GM23248 (cell line): ENCODE measurements around the gene TMEM117. TPM values are rescaled to one million over a fixed set of nuclear protein-coding genes. Genes with fewer than 3 reads are reported as not detected.

Experiments used
- DNase-seq: peaks from one replicate; pipeline ENCODE4 v3.0.0-alpha.2; 2015
- H2AFZ ChIP-seq: fragments of 200-600 bp; sonication (generic); 2 replicates; pipeline ENCODE4 v1.6.1; 2016; ENCODE audit warnings: antibody characterized with exemption
- H3F3A ChIP-seq: fragments of 200-600 bp; sonication (generic); 2 replicates; pipeline ENCODE4 v1.6.1; 2016; ENCODE audit warnings: mild to moderate bottlenecking, antibody characterized with exemption, mixed run types; ENCODE audit not compliant: insufficient read depth
- H3K27ac ChIP-seq: fragments of 200-600 bp; sonication (generic); 2 replicates; pipeline ENCODE4 v1.5.1; 2016; ENCODE audit warnings: mild to moderate bottlenecking
- H3K27me3 ChIP-seq: fragments of 200-600 bp; sonication (generic); replicated peaks from 2 replicates; pipeline ENCODE4 v1.6.1; 2016; ENCODE audit warnings: mild to moderate bottlenecking; ENCODE audit not compliant: insufficient read depth
- H3K36me3 ChIP-seq: fragments of 200-600 bp; sonication (generic); 2 replicates; pipeline ENCODE4 v1.6.1; 2016; ENCODE audit warnings: low read depth, mild to moderate bottlenecking
- H3K4me1 ChIP-seq: fragments of 200-600 bp; sonication (generic); 2 replicates; pipeline ENCODE4 v1.6.1; 2016; ENCODE audit warnings: mild to moderate bottlenecking; ENCODE audit not compliant: insufficient read depth
- H3K4me2 ChIP-seq: fragments of 200-600 bp; sonication (generic); one replicate; pipeline ENCODE4 v1.6.1; 2016; ENCODE audit warnings: mild to moderate bottlenecking; ENCODE audit not compliant: unreplicated experiment
- H3K4me3 ChIP-seq: fragments of 200-600 bp; sonication (generic); 2 replicates; pipeline ENCODE4 v1.5.1; 2016; ENCODE audit warnings: mild to moderate bottlenecking
- H3K79me2 ChIP-seq: fragments of 200-600 bp; sonication (generic); 2 replicates; pipeline ENCODE4 v1.6.1; 2016; ENCODE audit warnings: mild to moderate bottlenecking; ENCODE audit not compliant: insufficient read depth
- H3K9ac ChIP-seq: fragments of 200-600 bp; sonication (generic); 2 replicates; pipeline ENCODE4 v1.6.1; 2016; ENCODE audit warnings: mild to moderate bottlenecking
- H3K9me2 ChIP-seq: fragments of 200-600 bp; sonication (generic); 2 replicates; pipeline ENCODE4 v1.6.1; 2016; ENCODE audit warnings: mixed run types, mild to moderate bottlenecking, moderate library complexity; ENCODE audit not compliant: insufficient read depth
- H3K9me3 ChIP-seq: fragments of 200-600 bp; sonication (generic); one replicate; pipeline ENCODE4 v1.6.1; 2017; ENCODE audit warnings: low read depth
- H4K20me1 ChIP-seq: fragments of 200-600 bp; sonication (generic); 2 replicates; pipeline ENCODE4 v1.6.0; 2016; ENCODE audit not compliant: insufficient read depth
- EZH2 ChIP-seq: fragments of 200-600 bp; sonication (generic); IDR thresholded peaks from 2 replicates; pipeline ENCODE4 v1.6.1; 2018; ENCODE audit warnings: antibody characterized with exemption, mild to moderate bottlenecking; ENCODE audit not compliant: insufficient read depth, poor library complexity, severe bottlenecking
- EZH2phosphoT487 ChIP-seq: fragments of 200-600 bp; sonication (generic); IDR thresholded peaks from 2 replicates; pipeline ENCODE4 v1.6.1; 2018; ENCODE audit warnings: antibody characterized with exemption, moderate library complexity, mild to moderate bottlenecking, low read depth; ENCODE audit not compliant: insufficient read depth
- WGBS, 2 experiments: methylation state at CpG; one replicate each; pipeline ENCODE4 v1.1.6; 2015 to 2017; ENCODE audit warnings: low lambda C conversion rate in 2 of 2, low coverage in 1 of 2; ENCODE audit errors: missing lambda C conversion rate in 2 of 2; 5-methylcytosine and 5-hydroxymethylcytosine counted together
- in situ Hi-C: fragments of 300-500 bp; cut with MboI; formaldehyde crosslinking; loops from 2 replicates; pipeline ENCODE4 v1.15.0; 2020
- polyA plus RNA-seq: library from polyadenylated mRNA; unstranded; fragments of >200 nt; fragmentation: Nextera tagmentation; extraction: Ambion mirVana; gene quantifications from 2 replicates; pipeline ENCODE4 v1.2.1, GENCODE V29; 2016
- total RNA-seq: library from RNA; depleted of rRNA; stranded (reverse); fragments of >200 nt; shearing (Covaris generic); gene quantifications from 2 replicates; pipeline ENCODE4 v1.2.3, GENCODE V29; 2014

Gene TMEM117
- total and polyA plus RNA-seq, 2 experiments from 2014 or later, result 12.1 to 19.1 TPM

DNA sequence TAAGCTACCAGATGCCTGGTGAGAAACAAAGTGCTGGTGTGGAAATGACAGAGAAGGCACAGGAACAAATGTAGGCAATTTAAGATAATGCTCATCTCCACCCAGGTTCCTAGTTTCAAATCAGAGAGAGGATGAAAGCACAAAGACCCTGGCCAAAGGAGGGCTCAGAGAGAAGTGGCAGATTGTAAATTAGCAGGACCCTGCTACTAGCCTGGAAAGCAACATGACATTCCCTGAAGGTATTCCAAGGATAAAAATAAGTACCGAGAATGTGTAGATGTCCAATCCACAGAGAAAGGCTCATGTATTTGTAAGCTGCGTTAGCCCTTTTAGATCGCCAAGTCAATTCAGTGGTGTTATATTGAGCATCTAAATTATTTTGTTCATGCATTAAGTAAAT is 324.0 kb downstream of the TMEM117 start:
- H3K27ac ChIP-seq, result no peak overlapping the region
- no peaks in the 10 kb centered on the region for H4K20me1 ChIP-seq
- H3K4me3 ChIP-seq, result no peak overlapping the region
- H3K9me3 ChIP-seq, result no peaks in the 10 kb centered on the region
- no peaks in the 10 kb centered on the region for H3F3A ChIP-seq
- 95% methylated on average over 3 of the region's 3 CpGs for WGBS, 2 experiments
- TF ChIP-seq EZH2phosphoT487, result no peak
- no peak for TF ChIP-seq EZH2
- no peaks in the 10 kb centered on the region for H3K27me3 ChIP-seq
- H3K79me2 ChIP-seq, result no peaks in the 10 kb centered on the region
- H3K9ac ChIP-seq, result no peak overlapping the region
- H3K9me2 ChIP-seq, result no peaks in the 10 kb centered on the region
- H3K4me1 ChIP-seq, result no peaks in the 10 kb centered on the region
- in situ Hi-C loops, result no loop called here
- H2AFZ ChIP-seq, result no peak overlapping the region
- DNase-seq, result no peak
- no peak overlapping the region for H3K4me2 ChIP-seq
- no peaks in the 10 kb centered on the region for H3K36me3 ChIP-seq

DNA sequence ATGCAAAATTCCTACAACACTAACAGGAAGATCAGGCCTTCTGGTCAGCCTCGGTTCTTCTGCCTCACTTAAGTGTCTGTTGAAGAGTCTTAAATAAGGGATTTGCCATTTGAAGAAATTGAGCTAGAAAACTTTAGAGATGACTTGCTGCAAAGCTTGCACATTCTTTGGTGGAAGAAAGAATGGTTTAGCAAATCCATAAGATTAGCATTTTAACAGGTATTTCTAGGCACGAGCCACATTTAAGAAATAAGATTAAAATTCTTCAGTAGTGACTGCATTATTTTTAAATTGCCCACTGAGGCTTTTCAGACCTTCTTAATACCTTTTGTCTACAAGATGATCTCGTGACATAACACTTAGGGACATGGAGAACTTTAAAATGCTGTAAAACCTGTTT is 327.1 kb downstream of the TMEM117 start:
- no peak overlapping the region for H3K9ac ChIP-seq
- DNase-seq, result no peak
- H3K4me2 ChIP-seq, result no peak overlapping the region
- no peaks in the 10 kb centered on the region for H3K79me2 ChIP-seq
- no peaks in the 10 kb centered on the region for H3K4me1 ChIP-seq
- H2AFZ ChIP-seq, result no peak overlapping the region
- TF ChIP-seq EZH2 (no peak), EZH2phosphoT487 (no peak)
- WGBS, 2 experiments, result 69 to 83% methylated on average over 3 of the region's 3 CpGs
- H3K36me3 ChIP-seq, result no peaks in the 10 kb centered on the region
- no peak overlapping the region for H3K27ac ChIP-seq
- H3K9me3 ChIP-seq, result no peaks in the 10 kb centered on the region
- H4K20me1 ChIP-seq, result no peaks in the 10 kb centered on the region
- no peaks in the 10 kb centered on the region for H3K27me3 ChIP-seq
- H3F3A ChIP-seq, result no peaks in the 10 kb centered on the region
- in situ Hi-C loops, result no loop called here
- H3K9me2 ChIP-seq, result no peaks in the 10 kb centered on the region
- no peak overlapping the region for H3K4me3 ChIP-seq

DNA sequence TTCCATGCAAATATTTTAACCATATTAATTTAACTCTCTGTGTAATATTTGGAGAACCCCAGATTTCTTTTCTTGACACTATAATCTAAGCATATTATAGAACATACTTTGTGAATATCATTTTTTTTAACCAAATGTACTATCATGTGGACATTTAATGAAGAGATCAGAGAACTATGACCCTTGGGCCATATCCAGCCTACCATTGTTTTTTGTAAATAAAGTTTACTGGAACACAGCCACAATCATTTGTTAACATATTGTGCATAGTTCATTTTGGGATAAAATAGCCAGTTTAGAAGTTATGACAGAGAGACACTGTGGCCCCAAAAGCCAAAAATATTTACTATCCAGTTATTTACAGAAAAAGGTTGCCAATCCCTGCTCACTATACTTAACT is 338.2 kb downstream of the TMEM117 start:
- Histone ChIP-seq H3K9me3 (no peaks in the 10 kb centered on the region), H2AFZ (no peak overlapping the region), H3K27me3 (no peaks in the 10 kb centered on the region), H3K4me1 (no peaks in the 10 kb centered on the region), H3K79me2 (no peaks in the 10 kb centered on the region), H3K9me2 (no peaks in the 10 kb centered on the region), H3K4me2 (no peak overlapping the region), H3K9ac (no peak overlapping the region), H3K4me3 (no peak overlapping the region), H3F3A (no peaks in the 10 kb centered on the region), H3K36me3 (no peaks in the 10 kb centered on the region), H3K27ac (no peak overlapping the region), H4K20me1 (no peaks in the 10 kb centered on the region)
- no peak for DNase-seq
- in situ Hi-C loops, result no loop called here
- TF ChIP-seq EZH2phosphoT487 (no peak), EZH2 (no peak)

GRCh38 chr12:44184499-44185206 is 348.8 kb downstream of the TMEM117 start:
- no peak for DNase-seq
- no peak overlapping the region for H2AFZ ChIP-seq

More at GRCh38 chr12:44184499-44185206, 348.8 kb downstream of the TMEM117 start:
- H3K79me2 ChIP-seq, result no peaks in the 10 kb centered on the region
- H3K9me2 ChIP-seq, result no peaks in the 10 kb centered on the region
- no peaks in the 10 kb centered on the region for H3K9me3 ChIP-seq
- no peak for TF ChIP-seq EZH2
- TF ChIP-seq EZH2phosphoT487, result no peak
- H3K4me1 ChIP-seq, result no peaks in the 10 kb centered on the region
- WGBS, 2 experiments, result 62 to 64% methylated on average over 4 of the region's 4 CpGs
- H3K27me3 ChIP-seq, result no peaks in the 10 kb centered on the region
- no peaks in the 10 kb centered on the region for H3K36me3 ChIP-seq
- no peak overlapping the region for H3K4me2 ChIP-seq
- no peak overlapping the region for H3K4me3 ChIP-seq
- no peaks in the 10 kb centered on the region for H3F3A ChIP-seq
- no peak overlapping the region for H3K9ac ChIP-seq
- H3K27ac ChIP-seq, result no peak overlapping the region
- H4K20me1 ChIP-seq, result no peaks in the 10 kb centered on the region
- in situ Hi-C loops, result no loop called here
